Kidney (tissue), 14 donors: ENCODE data around the gene UBN1. TPM values are rescaled to one million over a fixed set of nuclear protein-coding genes. Genes with fewer than 3 reads are reported as not detected.

ENCODE experiments used
- DNase-seq, 5 donors: peaks; one replicate each; pipeline ENCODE4 v3.0.0-alpha.2; 2013 to 2020
- FAIRE-seq: peaks from 2 replicates; lab custom pipeline; 2012; peaks lifted over from hg19 to GRCh38; lab: Jason Lieb, UNC
- H3K27ac ChIP-seq, 2 donors: one replicate each; pipeline ENCODE4 v1.7.0; 2013; ENCODE audit warnings: low read depth in 2 of 2, low read length in 2 of 2, inconsistent platforms in 1 of 2
- H3K27me3 ChIP-seq: one replicate; pipeline ENCODE4 v1.7.1; 2013; ENCODE audit warnings: low read length, inconsistent platforms; ENCODE audit not compliant: control insufficient read depth, insufficient read depth
- H3K36me3 ChIP-seq, 3 donors: one replicate each; pipeline versions ENCODE4 v1.7.0 to v1.7.1; 2013; ENCODE audit warnings: low read length in 3 of 3, control low read depth in 1 of 3, inconsistent platforms in 1 of 3; ENCODE audit not compliant: insufficient read depth in 3 of 3, control insufficient read depth in 2 of 3
- H3K4me1 ChIP-seq, 3 donors: one replicate each; pipeline versions ENCODE4 v1.7.0 to v1.7.1; 2013; ENCODE audit warnings: low read length in 3 of 3, inconsistent platforms in 1 of 3, low read depth in 1 of 3; ENCODE audit not compliant: control insufficient read depth in 2 of 3, insufficient read depth in 2 of 3
- H3K4me3 ChIP-seq, 3 donors: one replicate each; pipeline versions ENCODE4 v1.7.0 to v1.8.1; 2013; ENCODE audit warnings: low read length in 3 of 3, control low read depth in 1 of 3, inconsistent platforms in 1 of 3
- H3K9ac ChIP-seq, 3 donors: one replicate each; pipeline versions ENCODE4 v1.7.0 to v1.7.1; 2013; ENCODE audit warnings: low read length in 3 of 3, control low read depth in 1 of 3, inconsistent platforms in 1 of 3
- H3K9me3 ChIP-seq, 3 donors: one replicate each; pipeline versions ENCODE4 v1.7.0 to v1.7.1; 2013; ENCODE audit warnings: low read length in 3 of 3, control low read depth in 1 of 3, inconsistent platforms in 1 of 3; ENCODE audit not compliant: control insufficient read depth in 2 of 3, insufficient read depth in 1 of 3
- CTCF ChIP-seq: IDR thresholded peaks from 3 replicates; pipeline ENCODE4 v1.5.1; 2012; ENCODE audit warnings: mild to moderate bottlenecking, moderate library complexity, borderline replicate concordance; ENCODE audit not compliant: insufficient read depth; ENCODE audit errors: extremely low read depth
- intact Hi-C: fragments of 100-400 bp; cut with DNase I; formaldehyde crosslinking; loops from one replicate; pipeline ENCODE4 v1.11.1; 2022
- polyA plus RNA-seq: library from polyadenylated mRNA; stranded (reverse); fragments of 350-450 nt; fragmentation: Illumina TruSeq; extraction: RNeasy Lipid Tissue Mini Kit (QIAGEN cat#74804); gene quantifications from one replicate; pipeline ENCODE4 v1.2.3, GENCODE V29; 2014; ENCODE audit warnings: low read depth, low replicate concordance; ENCODE audit not compliant: insufficient read depth
- total RNA-seq: library from RNA; stranded (reverse); fragmentation: NEBNext Ultra II Directional; extraction: Animal tissue kit (Norgen Biotek cat#: 25700); gene quantifications from one replicate; pipeline ENCODE4 v1.2.1, GENCODE V29; 2021
- donor health status: control.
- donor health status: control.
- donor health status: control.
- donor health status: control.
- donor health status: control.
- donor health status: DM: yes; HTN: yes; CAD: no.
- donor health status: Normal renal cell carcinoma (clear cell type).

The UBN1 gene
- total and polyA plus RNA-seq, 2 donors from 2014 or later = 6.1 to 28.6 TPM

- TF ChIP-seq CTCF = no peak
- Histone ChIP-seq H3K36me3 (peaks cover 0 to 3% (median 0%) of the 10 kb centered on the region in 3 donors), H3K27ac (no peak overlapping the region), H3K9ac (no peak overlapping the region), H3K27me3 (no peaks in the 10 kb centered on the region), H3K4me1 (no peaks in the 10 kb centered on the region), H3K4me3 (no peak overlapping the region), H3K9me3 (no peaks in the 10 kb centered on the region)
- no peak for DNase-seq
- intact Hi-C loops = no loop called here
- no peak for FAIRE-seq
Measured at GRCh38 chr16:4898811-4899473, 51.7 kb downstream of the UBN1 start.

GRCh38 chr16:4899474-4899846, 52.2 kb downstream of the UBN1 start:
- H3K4me3 ChIP-seq = no peak overlapping the region
- H3K36me3 ChIP-seq = peaks cover 0 to 3% (median 0%) of the 10 kb centered on the region in 3 donors
- no peak for TF ChIP-seq CTCF
- H3K9me3 ChIP-seq = no peaks in the 10 kb centered on the region
- H3K27ac ChIP-seq = no peak overlapping the region
- intact Hi-C loops = no loop called here
- no peak overlapping the region for H3K9ac ChIP-seq
- FAIRE-seq (no peak), DNase-seq (no peak)
- no peaks in the 10 kb centered on the region for H3K27me3 ChIP-seq
- H3K4me1 ChIP-seq = no peaks in the 10 kb centered on the region

GRCh38 chr16:4900036-4900435, 52.8 kb downstream of the UBN1 start:
- H3K36me3 ChIP-seq = no peaks in the 10 kb centered on the region
- H3K4me1 ChIP-seq = no peaks in the 10 kb centered on the region
- no peaks in the 10 kb centered on the region for H3K27me3 ChIP-seq
- FAIRE-seq = no peak
- H3K4me3 ChIP-seq = no peak overlapping the region
- no peak for TF ChIP-seq CTCF
- H3K9me3 ChIP-seq = no peaks in the 10 kb centered on the region
- no peak overlapping the region for H3K9ac ChIP-seq
- DNase-seq = no peak
- no peak overlapping the region for H3K27ac ChIP-seq
- intact Hi-C loops = no loop called here

GRCh38 chr16:4900750-4901149, 53.5 kb downstream of the UBN1 start:
- no peaks in the 10 kb centered on the region for H3K4me1 ChIP-seq
- H3K36me3 ChIP-seq = no peaks in the 10 kb centered on the region
- no peak for FAIRE-seq
- H3K27ac ChIP-seq = no peak overlapping the region
- no peak overlapping the region for H3K9ac ChIP-seq
- H3K9me3 ChIP-seq = no peaks in the 10 kb centered on the region
- no peaks in the 10 kb centered on the region for H3K27me3 ChIP-seq
- no peak overlapping the region for H3K4me3 ChIP-seq
- no peak for TF ChIP-seq CTCF
- intact Hi-C loops = no loop called here
- no peak for DNase-seq
